MM.1S (cell line): Measurements from ENCODE around the gene GPRIN3.
A peak's percentile ranks its signal among the peaks of the same experiment; 100 is the strongest.

ENCODE experiments used
- DNase-seq: peaks from one replicate; pipeline ENCODE4 v3.0.0-alpha.2; 2015
- H2AFZ ChIP-seq: fragments of 300-600 bp; sonication (generic); 2 replicates; pipeline ENCODE4 v1.6.0; 2016; ENCODE audit warnings: antibody characterized with exemption, low read length
- H3F3A ChIP-seq: fragments of 300-600 bp; sonication (generic); 2 replicates; pipeline ENCODE4 v1.6.1; 2016; ENCODE audit warnings: mild to moderate bottlenecking, antibody characterized with exemption, low read length, moderate library complexity, mixed read lengths; ENCODE audit not compliant: insufficient read depth
- H3K27ac ChIP-seq: fragments of 300-600 bp; sonication (generic); 2 replicates; pipeline ENCODE4 v1.5.1; 2016; ENCODE audit warnings: mild to moderate bottlenecking, low read length
- H3K27me3 ChIP-seq: fragments of 300-600 bp; sonication (generic); replicated peaks from 2 replicates; pipeline ENCODE4 v1.6.0; 2016; ENCODE audit warnings: low read length; ENCODE audit not compliant: insufficient read depth
- H3K36me3 ChIP-seq: fragments of 300-600 bp; sonication (generic); replicated peaks from 2 replicates; pipeline ENCODE4 v1.6.1; 2016; ENCODE audit warnings: mild to moderate bottlenecking, low read length, mixed read lengths; ENCODE audit not compliant: insufficient read depth
- H3K4me1 ChIP-seq: fragments of 300-600 bp; sonication (generic); 2 replicates; pipeline ENCODE4 v1.6.1; 2016; ENCODE audit warnings: low read length, mixed read lengths
- H3K4me2 ChIP-seq: fragments of 300-600 bp; sonication (generic); 2 replicates; pipeline ENCODE4 v1.6.0; 2016; ENCODE audit warnings: low read depth, low read length
- H3K4me3 ChIP-seq: fragments of 300-600 bp; sonication (generic); 2 replicates; pipeline ENCODE4 v1.5.1; 2016; ENCODE audit warnings: low read length, mixed read lengths
- H3K79me2 ChIP-seq: fragments of 300-600 bp; sonication (generic); 2 replicates; pipeline ENCODE4 v1.6.1; 2016; ENCODE audit warnings: mixed run types, low read length, mixed read lengths
- H3K9ac ChIP-seq: fragments of 300-600 bp; sonication (generic); 2 replicates; pipeline ENCODE4 v1.6.1; 2016; ENCODE audit warnings: low read length, mixed read lengths
- H3K9me2 ChIP-seq: fragments of 300-600 bp; sonication (generic); replicated peaks from 2 replicates; pipeline ENCODE4 v1.6.1; 2016; ENCODE audit warnings: mild to moderate bottlenecking, low read length, mixed read lengths; ENCODE audit not compliant: insufficient read depth
- H3K9me3 ChIP-seq: fragments of 300-600 bp; sonication (generic); replicated peaks from 2 replicates; pipeline ENCODE4 v1.6.1; 2016; ENCODE audit warnings: mild to moderate bottlenecking, low read length, mixed read lengths; ENCODE audit not compliant: insufficient read depth
- H4K20me1 ChIP-seq: fragments of 300-600 bp; sonication (generic); 2 replicates; pipeline ENCODE4 v1.6.1; 2016; ENCODE audit warnings: mild to moderate bottlenecking, low read length, moderate library complexity, mixed read lengths; ENCODE audit not compliant: insufficient read depth
- EZH2 ChIP-seq: fragments of 300-600 bp; sonication (generic); optimal IDR thresholded peaks from 2 replicates; pipeline ENCODE3; 2017; ENCODE audit warnings: low read depth, mild to moderate bottlenecking, antibody characterized with exemption, low read length, mixed read lengths
- EZH2phosphoT487 ChIP-seq: fragments of 300-600 bp; sonication (generic); IDR thresholded peaks from 2 replicates; pipeline ENCODE4 v1.6.1; 2018; ENCODE audit warnings: antibody characterized with exemption, low read length
- TF ChIP-seq, protein P1 (sequence below): fragments of 300-600 bp; sonication (generic); IDR thresholded peaks from 2 replicates; pipeline ENCODE4 v1.5.1; 2016; ENCODE audit warnings: antibody characterized with exemption, low read length, mixed read lengths

Gene GPRIN3

DNA sequence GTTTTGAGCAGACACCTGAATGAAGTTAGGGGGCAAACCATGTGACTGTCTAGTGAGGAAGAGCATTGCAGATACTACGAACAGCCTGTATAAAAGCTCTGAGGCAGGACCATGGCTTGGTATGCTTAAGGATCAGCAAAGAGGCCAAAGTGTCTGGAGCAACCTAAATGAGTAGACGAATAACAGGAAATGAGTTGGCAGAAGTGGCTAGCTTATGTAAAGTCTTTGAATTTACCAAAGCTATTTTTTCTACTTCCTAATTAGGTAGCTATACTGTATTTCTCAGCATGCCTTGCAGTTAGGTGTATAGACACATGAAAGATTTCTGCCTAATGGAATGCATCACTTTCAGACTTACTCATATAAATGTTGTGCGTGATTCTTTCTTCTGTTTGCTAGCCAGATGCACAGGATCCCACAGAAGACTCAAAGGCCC, 9.3 kb upstream of the GPRIN3 start:
- Histone ChIP-seq H3K4me1 (peaks cover 51% of the 10 kb centered on the region), H3K4me3 (peak overlapping the region; percentile 51), H3K4me2 (peak overlapping the region; percentile 91), H3K9ac (peak overlapping the region; percentile 48), H3K9me3 (no peaks in the 10 kb centered on the region), H3K9me2 (no peaks in the 10 kb centered on the region), H3F3A (peaks cover 36% of the 10 kb centered on the region), H2AFZ (no peak overlapping the region), H4K20me1 (no peaks in the 10 kb centered on the region), H3K27ac (peak overlapping the region; percentile 85), H3K36me3 (no peaks in the 10 kb centered on the region), H3K27me3 (no peaks in the 10 kb centered on the region), H3K79me2 (peaks cover 56% of the 10 kb centered on the region)
- peak; percentile 94 for DNase-seq
- TF ChIP-seq EZH2phosphoT487 = no peak
- TF ChIP-seq EZH2 = no peak
- TF ChIP-seq, protein P1, sequence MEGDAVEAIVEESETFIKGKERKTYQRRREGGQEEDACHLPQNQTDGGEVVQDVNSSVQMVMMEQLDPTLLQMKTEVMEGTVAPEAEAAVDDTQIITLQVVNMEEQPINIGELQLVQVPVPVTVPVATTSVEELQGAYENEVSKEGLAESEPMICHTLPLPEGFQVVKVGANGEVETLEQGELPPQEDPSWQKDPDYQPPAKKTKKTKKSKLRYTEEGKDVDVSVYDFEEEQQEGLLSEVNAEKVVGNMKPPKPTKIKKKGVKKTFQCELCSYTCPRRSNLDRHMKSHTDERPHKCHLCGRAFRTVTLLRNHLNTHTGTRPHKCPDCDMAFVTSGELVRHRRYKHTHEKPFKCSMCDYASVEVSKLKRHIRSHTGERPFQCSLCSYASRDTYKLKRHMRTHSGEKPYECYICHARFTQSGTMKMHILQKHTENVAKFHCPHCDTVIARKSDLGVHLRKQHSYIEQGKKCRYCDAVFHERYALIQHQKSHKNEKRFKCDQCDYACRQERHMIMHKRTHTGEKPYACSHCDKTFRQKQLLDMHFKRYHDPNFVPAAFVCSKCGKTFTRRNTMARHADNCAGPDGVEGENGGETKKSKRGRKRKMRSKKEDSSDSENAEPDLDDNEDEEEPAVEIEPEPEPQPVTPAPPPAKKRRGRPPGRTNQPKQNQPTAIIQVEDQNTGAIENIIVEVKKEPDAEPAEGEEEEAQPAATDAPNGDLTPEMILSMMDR = no peak

- peaks cover 47% of the 10 kb centered on the region for H3K4me1 ChIP-seq
- H3K79me2 ChIP-seq = peaks cover 56% of the 10 kb centered on the region
- H3K27ac ChIP-seq = peak overlapping the region; percentile 85
- H3K36me3 ChIP-seq = no peaks in the 10 kb centered on the region
- H3K9ac ChIP-seq = peak overlapping the region; percentile 29; the same call in 1 of the 2 replicates
- H3K9me3 ChIP-seq = no peaks in the 10 kb centered on the region
- H2AFZ ChIP-seq = no peak overlapping the region
- TF ChIP-seq EZH2 (no peak), EZH2phosphoT487 (no peak)
- TF ChIP-seq, protein P1 = no peak
- no peaks in the 10 kb centered on the region for H3K9me2 ChIP-seq
- H3F3A ChIP-seq = peaks cover 36% of the 10 kb centered on the region
- H3K27me3 ChIP-seq = no peaks in the 10 kb centered on the region
- H3K4me2 ChIP-seq = peak overlapping the region; percentile 91
- DNase-seq = no peak
- H3K4me3 ChIP-seq = peak overlapping the region; percentile 5; the same call in 1 of the 2 replicates
- no peaks in the 10 kb centered on the region for H4K20me1 ChIP-seq
Observed at GRCh38 chr4:89316211-89316610, 8.6 kb upstream of the GPRIN3 start.

GRCh38 chr4:89314291-89314690, 6.7 kb upstream of the GPRIN3 start:
- TF ChIP-seq EZH2 (no peak), EZH2phosphoT487 (no peak)
- TF ChIP-seq, protein P1 = no peak

More at GRCh38 chr4:89314291-89314690, 6.7 kb upstream of the GPRIN3 start:
- Histone ChIP-seq H3K79me2 (peaks cover 63% of the 10 kb centered on the region), H3K4me2 (peak overlapping the region; percentile 17; the same call in 1 of the 2 replicates), H3F3A (peaks cover 36% of the 10 kb centered on the region), H3K9me2 (no peaks in the 10 kb centered on the region), H3K4me1 (peaks cover 45% of the 10 kb centered on the region), H4K20me1 (no peaks in the 10 kb centered on the region), H3K9me3 (no peaks in the 10 kb centered on the region), H3K27me3 (no peaks in the 10 kb centered on the region), H3K36me3 (no peaks in the 10 kb centered on the region), H3K4me3 (no peak overlapping the region), H3K27ac (no peak overlapping the region), H2AFZ (no peak overlapping the region), H3K9ac (no peak overlapping the region)
- DNase-seq = no peak
